Measurements from ENCODE around the gene HIVEP2.
"Not testable (repeated sequence)": the region's sequence is repeated elsewhere in the genome, so short reads cannot be mapped to it uniquely, and the experiment has no call there.

Gene HIVEP2, protein sequence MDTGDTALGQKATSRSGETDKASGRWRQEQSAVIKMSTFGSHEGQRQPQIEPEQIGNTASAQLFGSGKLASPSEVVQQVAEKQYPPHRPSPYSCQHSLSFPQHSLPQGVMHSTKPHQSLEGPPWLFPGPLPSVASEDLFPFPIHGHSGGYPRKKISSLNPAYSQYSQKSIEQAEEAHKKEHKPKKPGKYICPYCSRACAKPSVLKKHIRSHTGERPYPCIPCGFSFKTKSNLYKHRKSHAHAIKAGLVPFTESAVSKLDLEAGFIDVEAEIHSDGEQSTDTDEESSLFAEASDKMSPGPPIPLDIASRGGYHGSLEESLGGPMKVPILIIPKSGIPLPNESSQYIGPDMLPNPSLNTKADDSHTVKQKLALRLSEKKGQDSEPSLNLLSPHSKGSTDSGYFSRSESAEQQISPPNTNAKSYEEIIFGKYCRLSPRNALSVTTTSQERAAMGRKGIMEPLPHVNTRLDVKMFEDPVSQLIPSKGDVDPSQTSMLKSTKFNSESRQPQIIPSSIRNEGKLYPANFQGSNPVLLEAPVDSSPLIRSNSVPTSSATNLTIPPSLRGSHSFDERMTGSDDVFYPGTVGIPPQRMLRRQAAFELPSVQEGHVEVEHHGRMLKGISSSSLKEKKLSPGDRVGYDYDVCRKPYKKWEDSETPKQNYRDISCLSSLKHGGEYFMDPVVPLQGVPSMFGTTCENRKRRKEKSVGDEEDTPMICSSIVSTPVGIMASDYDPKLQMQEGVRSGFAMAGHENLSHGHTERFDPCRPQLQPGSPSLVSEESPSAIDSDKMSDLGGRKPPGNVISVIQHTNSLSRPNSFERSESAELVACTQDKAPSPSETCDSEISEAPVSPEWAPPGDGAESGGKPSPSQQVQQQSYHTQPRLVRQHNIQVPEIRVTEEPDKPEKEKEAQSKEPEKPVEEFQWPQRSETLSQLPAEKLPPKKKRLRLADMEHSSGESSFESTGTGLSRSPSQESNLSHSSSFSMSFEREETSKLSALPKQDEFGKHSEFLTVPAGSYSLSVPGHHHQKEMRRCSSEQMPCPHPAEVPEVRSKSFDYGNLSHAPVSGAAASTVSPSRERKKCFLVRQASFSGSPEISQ (N-terminal part only)

DNA sequence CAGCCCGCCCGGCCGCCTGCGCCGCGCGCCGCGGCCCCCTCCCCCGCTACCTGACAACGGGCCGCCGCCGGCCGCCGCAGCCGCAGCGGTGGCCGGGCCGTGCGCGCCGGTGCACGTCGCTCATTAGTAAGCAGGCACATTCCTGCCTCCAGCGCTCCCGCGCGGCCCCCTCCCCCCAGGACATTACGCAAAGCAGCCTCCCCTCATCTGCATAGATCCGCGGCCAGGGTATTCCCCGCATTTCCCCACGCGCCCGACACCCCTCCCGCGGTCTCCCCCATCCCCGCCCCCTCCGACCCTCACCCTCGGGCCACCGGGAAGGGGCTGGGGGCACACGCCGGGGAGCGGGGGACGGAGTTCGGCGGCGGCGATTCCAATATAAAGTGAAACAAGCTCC is at the start of gene HIVEP2:
HIVEP2 (minus strand) TSS at position 128 of the 397 bp plus-strand sequence. CDS start 170,438 bp downstream, outside the sequence.
- Mint-ChIP-seq H3K4me1 (peaks cover 48% of the 10 kb centered on the region), H3K27me3 (no peaks in the 10 kb centered on the region), H3K36me3 (peaks cover 7% of the 10 kb centered on the region), H3K4me3 (peak within 1 kb of the TSS; percentile 99), H3K27ac (peak within 1 kb of the TSS; percentile 99), H3K9me3 (no peaks in the 10 kb centered on the region)
- CTCF ChIA-PET = interaction anchor here (0.5 kb wide), 1 partner anchor 88 kb away, joined by 5 read pairs; no protein-coding TSS in a partner anchor
- peak; percentile 86 for DNase-seq

- Mint-ChIP-seq H3K4me3 (no peak overlapping the region), H3K9me3 (peaks cover 10% of the 10 kb centered on the region), H3K27ac (no peak overlapping the region), H3K4me1 (peaks cover 6% of the 10 kb centered on the region), H3K27me3 (peaks cover 4% of the 10 kb centered on the region), H3K36me3 (no peaks in the 10 kb centered on the region)
- no peak for DNase-seq
- CTCF ChIA-PET = no interaction called here
Measured at GRCh38 chr6:142993977-142994376, 49.0 kb upstream of the HIVEP2 start.

- Mint-ChIP-seq H3K27me3 (peaks cover 4% of the 10 kb centered on the region), H3K9me3 (peaks cover 2% of the 10 kb centered on the region), H3K4me3 (no peak overlapping the region), H3K36me3 (no peaks in the 10 kb centered on the region), H3K27ac (no peak overlapping the region), H3K4me1 (no peaks in the 10 kb centered on the region)
- no peak for DNase-seq
- CTCF ChIA-PET = interaction anchor here (0.6 kb wide), 1 partner anchor 365 kb away, joined by 3 read pairs; no protein-coding TSS in a partner anchor
Measured at GRCh38 chr6:142987490-142987889, 42.5 kb upstream of the HIVEP2 start.

- CTCF ChIA-PET = no interaction called here
- Mint-ChIP-seq H3K4me1 (no peaks in the 10 kb centered on the region), H3K27ac (no peak overlapping the region), H3K36me3 (no peaks in the 10 kb centered on the region), H3K27me3 (no peaks in the 10 kb centered on the region), H3K9me3 (peaks cover 14% of the 10 kb centered on the region), H3K4me3 (no peak overlapping the region)
- no peak for DNase-seq
Measured at GRCh38 chr6:142985281-142985680, 40.3 kb upstream of the HIVEP2 start.

GRCh38 chr6:142984386-142984785 is 39.4 kb upstream of the HIVEP2 start:
- DNase-seq = no peak
- CTCF ChIA-PET = no interaction called here
- no peaks in the 10 kb centered on the region for H3K36me3 Mint-ChIP-seq
- no peak overlapping the region for H3K27ac Mint-ChIP-seq
- no peaks in the 10 kb centered on the region for H3K27me3 Mint-ChIP-seq
- peaks cover 14% of the 10 kb centered on the region for H3K9me3 Mint-ChIP-seq
- no peaks in the 10 kb centered on the region for H3K4me1 Mint-ChIP-seq
- no peak overlapping the region for H3K4me3 Mint-ChIP-seq

- Mint-ChIP-seq H3K4me3 (no peak overlapping the region), H3K27me3 (no peaks in the 10 kb centered on the region), H3K9me3 (peaks cover 4% of the 10 kb centered on the region), H3K4me1 (peaks cover 6% of the 10 kb centered on the region), H3K36me3 (no peaks in the 10 kb centered on the region), H3K27ac (no peak overlapping the region)
- CTCF ChIA-PET = no interaction called here
- no peak for DNase-seq
Measured at GRCh38 chr6:142975365-142975764, 30.4 kb upstream of the HIVEP2 start.

GRCh38 chr6:142970941-142971340 is 26.0 kb upstream of the HIVEP2 start:
- H3K9me3 Mint-ChIP-seq, H3K27me3 Mint-ChIP-seq, H3K4me1 Mint-ChIP-seq, DNase-seq, H3K36me3 Mint-ChIP-seq, H3K4me3 Mint-ChIP-seq, H3K27ac Mint-ChIP-seq, CTCF ChIA-PET: not testable (repeated sequence)

GRCh38 chr6:142968601-142969000 is 23.6 kb upstream of the HIVEP2 start:
- CTCF ChIA-PET = no interaction called here
- no peak overlapping the region for H3K27ac Mint-ChIP-seq
- no peak overlapping the region for H3K4me3 Mint-ChIP-seq
- no peaks in the 10 kb centered on the region for H3K36me3 Mint-ChIP-seq
- no peaks in the 10 kb centered on the region for H3K9me3 Mint-ChIP-seq
- DNase-seq = no peak
- H3K4me1 Mint-ChIP-seq = no peaks in the 10 kb centered on the region
- no peaks in the 10 kb centered on the region for H3K27me3 Mint-ChIP-seq

DNA sequence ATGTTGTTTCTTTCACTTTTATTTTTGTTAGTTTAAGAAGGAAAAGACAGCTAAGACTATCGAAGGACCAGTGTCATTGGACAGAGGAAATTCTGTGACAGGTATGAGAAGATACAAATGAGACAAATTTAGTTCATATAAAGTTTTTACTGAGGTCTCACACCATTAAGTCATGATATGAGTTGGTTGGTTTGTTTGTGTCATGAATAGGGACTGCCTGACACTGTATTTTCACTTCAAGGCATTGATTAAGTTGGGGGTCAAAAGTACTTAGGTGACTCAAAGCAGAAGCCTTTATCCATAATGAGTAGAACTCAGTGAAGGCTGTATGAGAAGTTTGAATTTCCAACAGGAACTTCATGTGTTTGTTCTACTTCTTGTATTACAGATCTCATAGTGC is 21.3 kb upstream of the HIVEP2 start:
- H3K27me3 Mint-ChIP-seq = no peaks in the 10 kb centered on the region
- no peaks in the 10 kb centered on the region for H3K9me3 Mint-ChIP-seq
- no peak overlapping the region for H3K4me3 Mint-ChIP-seq
- CTCF ChIA-PET = no interaction called here
- H3K27ac Mint-ChIP-seq = no peak overlapping the region
- no peak for DNase-seq
- H3K36me3 Mint-ChIP-seq = no peaks in the 10 kb centered on the region
- H3K4me1 Mint-ChIP-seq = no peaks in the 10 kb centered on the region

DNA sequence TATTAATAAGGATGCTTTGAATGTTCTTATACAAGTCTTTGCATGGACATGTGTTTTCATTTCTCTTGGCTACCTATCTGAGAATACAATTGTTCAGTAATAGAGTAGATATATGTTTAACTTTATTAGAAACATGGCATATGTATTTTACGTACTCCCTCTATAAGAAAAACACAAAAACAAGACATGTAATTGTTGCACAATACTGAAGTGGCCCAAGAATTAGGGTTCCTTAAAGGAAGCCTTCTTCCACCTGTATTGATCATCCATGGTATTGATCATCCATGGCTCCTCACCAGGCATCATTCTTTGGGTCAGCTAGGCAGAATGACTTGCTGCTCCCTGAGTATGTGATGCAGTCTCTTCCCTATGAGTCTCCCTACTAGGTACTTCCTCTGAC is 20.2 kb upstream of the HIVEP2 start:
- CTCF ChIA-PET = no interaction called here
- no peaks in the 10 kb centered on the region for H3K4me1 Mint-ChIP-seq
- H3K27me3 Mint-ChIP-seq = no peaks in the 10 kb centered on the region
- H3K4me3 Mint-ChIP-seq = no peak overlapping the region
- DNase-seq = no peak
- peaks cover 3% of the 10 kb centered on the region for H3K9me3 Mint-ChIP-seq
- H3K36me3 Mint-ChIP-seq = no peaks in the 10 kb centered on the region
- no peak overlapping the region for H3K27ac Mint-ChIP-seq

DNA sequence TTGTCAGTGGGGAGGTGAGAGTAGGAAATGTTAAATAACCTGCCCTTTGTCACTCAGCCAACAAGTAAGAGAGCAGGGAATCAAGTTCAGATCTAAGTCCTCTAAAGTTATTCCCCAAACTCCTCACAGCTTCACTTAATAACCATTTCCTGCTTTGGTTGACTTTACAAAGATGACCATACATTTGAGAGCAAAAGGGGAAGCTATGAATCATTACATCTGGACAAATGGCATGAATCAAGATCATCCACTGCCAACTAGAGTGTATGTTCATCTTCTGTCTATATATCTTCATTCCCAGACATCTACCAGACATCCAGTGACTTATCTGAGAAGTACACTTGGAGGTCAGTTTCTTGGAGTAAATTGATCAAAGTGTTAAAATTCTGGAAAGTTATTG is 15.1 kb upstream of the HIVEP2 start:
- CTCF ChIA-PET = no interaction called here
- Mint-ChIP-seq H3K27ac (no peak overlapping the region), H3K4me3 (no peak overlapping the region), H3K4me1 (no peaks in the 10 kb centered on the region), H3K9me3 (peaks cover 3% of the 10 kb centered on the region), H3K27me3 (no peaks in the 10 kb centered on the region), H3K36me3 (no peaks in the 10 kb centered on the region)
- no peak for DNase-seq

DNA sequence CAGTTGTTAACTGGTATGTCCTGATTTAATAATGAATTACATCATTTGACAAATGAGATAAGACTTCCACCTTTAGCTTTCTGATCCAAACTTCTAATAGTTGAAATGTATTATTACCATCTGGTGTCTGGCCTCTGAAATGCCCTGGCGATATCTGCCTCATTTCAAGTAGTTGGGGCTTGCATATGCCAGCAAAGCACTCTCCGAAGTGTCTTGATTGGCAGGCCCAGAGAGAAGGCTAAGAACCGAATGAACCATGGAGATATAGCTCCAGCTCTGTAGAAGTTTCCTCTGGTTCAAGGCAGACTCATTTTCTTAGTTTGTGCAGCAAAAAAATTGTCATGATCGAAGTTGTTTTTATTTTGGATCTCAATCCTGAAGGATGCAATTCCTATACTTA is 13.4 kb upstream of the HIVEP2 start:
- Mint-ChIP-seq H3K36me3 (no peaks in the 10 kb centered on the region), H3K4me1 (no peaks in the 10 kb centered on the region), H3K4me3 (no peak overlapping the region), H3K9me3 (peaks cover 3% of the 10 kb centered on the region), H3K27me3 (no peaks in the 10 kb centered on the region), H3K27ac (no peak overlapping the region)
- CTCF ChIA-PET = no interaction called here
- no peak for DNase-seq

DNA sequence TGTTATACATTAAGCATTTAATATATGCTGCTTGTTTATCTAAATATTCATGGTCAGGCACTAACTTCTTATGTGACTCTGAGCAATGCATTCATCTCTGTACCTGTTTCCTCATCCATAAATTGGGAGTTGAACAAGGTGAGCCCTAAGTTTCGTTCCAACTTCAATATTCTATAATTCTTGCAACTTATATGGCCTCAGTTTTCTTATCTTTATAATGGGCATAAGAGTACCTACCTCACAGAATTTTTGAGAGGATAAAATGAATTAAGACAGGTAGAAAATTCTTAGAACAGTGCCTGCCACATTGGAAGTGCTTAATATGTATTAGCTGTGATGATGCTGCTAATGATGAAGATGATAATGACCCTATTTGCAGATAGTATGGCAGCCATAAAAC is 11.8 kb upstream of the HIVEP2 start:
- Mint-ChIP-seq H3K27me3 (no peaks in the 10 kb centered on the region), H3K27ac (no peak overlapping the region), H3K4me3 (no peak overlapping the region), H3K4me1 (no peaks in the 10 kb centered on the region), H3K9me3 (peaks cover 3% of the 10 kb centered on the region), H3K36me3 (no peaks in the 10 kb centered on the region)
- CTCF ChIA-PET = interaction anchor here (0.5 to 0.7 kb wide), 2 partner anchors 26 to 471 kb away, joined by 3 read pairs; no protein-coding TSS in a partner anchor
- no peak for DNase-seq

- no peak overlapping the region for H3K27ac Mint-ChIP-seq
- DNase-seq = no peak
- CTCF ChIA-PET = no interaction called here
- no peaks in the 10 kb centered on the region for H3K36me3 Mint-ChIP-seq
- no peaks in the 10 kb centered on the region for H3K4me1 Mint-ChIP-seq
- no peak overlapping the region for H3K4me3 Mint-ChIP-seq
- no peaks in the 10 kb centered on the region for H3K27me3 Mint-ChIP-seq
- no peaks in the 10 kb centered on the region for H3K9me3 Mint-ChIP-seq
Measured at GRCh38 chr6:142954844-142955243, 9.9 kb upstream of the HIVEP2 start.
